ENCODE data around the gene EEF2.

DNA sequence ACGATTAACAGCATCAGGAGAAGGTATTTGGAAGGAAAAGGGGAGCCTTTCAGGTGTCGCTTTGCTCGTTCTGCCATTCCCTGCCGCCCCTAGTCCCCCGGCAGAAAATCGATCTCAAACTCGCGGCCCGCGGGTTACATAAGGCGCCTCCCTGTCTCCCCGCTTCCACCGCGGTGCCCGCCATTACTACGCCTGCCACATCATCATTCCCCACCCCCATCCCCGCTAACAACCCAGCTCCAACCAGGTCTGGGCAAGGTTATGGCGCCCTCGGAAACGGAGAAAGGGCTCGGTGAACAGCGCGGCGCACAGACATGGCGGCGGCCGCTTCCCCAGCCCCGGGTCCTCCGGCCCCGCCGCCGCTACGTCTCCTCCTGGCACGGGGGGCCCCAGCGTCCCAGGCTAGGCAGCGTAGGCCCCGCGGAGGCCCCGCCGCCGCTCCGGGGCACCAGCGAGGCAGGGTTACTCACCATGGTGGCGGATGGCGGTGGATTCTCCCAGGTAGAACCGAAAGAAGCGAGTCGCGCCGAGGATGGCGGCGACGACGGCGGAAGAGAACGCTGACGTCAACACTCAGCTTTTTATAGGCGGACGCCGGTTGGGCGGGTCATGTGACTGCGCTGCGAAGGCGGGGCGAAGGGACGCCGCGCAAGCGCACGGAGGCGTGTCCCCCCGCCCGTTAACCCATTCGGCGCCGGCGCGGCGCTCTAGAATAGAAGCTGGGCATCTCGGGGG is at the start of gene EEF2:
- TF ChIP-seq, protein P1, sequence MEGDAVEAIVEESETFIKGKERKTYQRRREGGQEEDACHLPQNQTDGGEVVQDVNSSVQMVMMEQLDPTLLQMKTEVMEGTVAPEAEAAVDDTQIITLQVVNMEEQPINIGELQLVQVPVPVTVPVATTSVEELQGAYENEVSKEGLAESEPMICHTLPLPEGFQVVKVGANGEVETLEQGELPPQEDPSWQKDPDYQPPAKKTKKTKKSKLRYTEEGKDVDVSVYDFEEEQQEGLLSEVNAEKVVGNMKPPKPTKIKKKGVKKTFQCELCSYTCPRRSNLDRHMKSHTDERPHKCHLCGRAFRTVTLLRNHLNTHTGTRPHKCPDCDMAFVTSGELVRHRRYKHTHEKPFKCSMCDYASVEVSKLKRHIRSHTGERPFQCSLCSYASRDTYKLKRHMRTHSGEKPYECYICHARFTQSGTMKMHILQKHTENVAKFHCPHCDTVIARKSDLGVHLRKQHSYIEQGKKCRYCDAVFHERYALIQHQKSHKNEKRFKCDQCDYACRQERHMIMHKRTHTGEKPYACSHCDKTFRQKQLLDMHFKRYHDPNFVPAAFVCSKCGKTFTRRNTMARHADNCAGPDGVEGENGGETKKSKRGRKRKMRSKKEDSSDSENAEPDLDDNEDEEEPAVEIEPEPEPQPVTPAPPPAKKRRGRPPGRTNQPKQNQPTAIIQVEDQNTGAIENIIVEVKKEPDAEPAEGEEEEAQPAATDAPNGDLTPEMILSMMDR (conservative IDR thresholded peaks at IDR 0.05): no peak
- TF ChIP-seq EZH2 (IDR thresholded peaks at IDR 0.05; ENCODE audit: low read depth): no peak

Data from PC-9 (cell line).